ENCODE measurements around the gene FGF1. TPM values are rescaled to one million over a fixed set of nuclear protein-coding genes. Genes with fewer than 3 reads are reported as not detected.

FGF1 gene
- total and polyA plus RNA-seq, 8 donors = 0.73 to 3.5 (median 1.0) TPM; not detected in 3

- WGBS, 5 donors = 17 to 19% (median 17%) methylated on average over 13 of the region's 13 CpGs
- Histone ChIP-seq H3K36me3 (no peaks in the 10 kb centered on the region), H3K27me3 (peaks cover 0 to 11% (median 0%) of the 10 kb centered on the region in 3 donors), H3K4me3 (no peak overlapping the region), H3K27ac (peak overlapping the region in 2 of 5 donors; percentile 42 to 63), H3K4me1 (peaks cover 0 to 9% (median 7%) of the 10 kb centered on the region in 4 donors), H3K9me3 (no peaks in the 10 kb centered on the region)
- intact Hi-C loops (cut with DNase I; ENCODE audit: low total_unique reads) = loop anchor here (5.0 kb wide), 1 partner anchor 42 kb away; no protein-coding TSS in a partner anchor
- peak in 1 of 3 donors; percentile 54 for TF ChIP-seq POLR2AphosphoS5 (IDR thresholded peaks at IDR 0.05)
- TF ChIP-seq CTCF (IDR thresholded peaks at IDR 0.05) = peak in 5 of 7 experiments; percentile 89 to 98 (median 93)
- TF ChIP-seq POLR2A (IDR thresholded peaks at IDR 0.05) = no peak
- DNase-seq = peak; percentile 83 to 95
Measured at GRCh38 chr5:142655339-142656267, 30.3 kb downstream of the FGF1 start.

GRCh38 chr5:142654578-142655058 lies 31.3 kb downstream of the FGF1 start:
- H3K27ac ChIP-seq = peak overlapping the region in 2 of 5 donors; percentile 42 to 63
- WGBS, 5 donors = 62 to 75% (median 65%) methylated on average over 8 of the region's 8 CpGs
- no peak overlapping the region for H3K4me3 ChIP-seq
- DNase-seq = no peak
- H3K36me3 ChIP-seq = no peaks in the 10 kb centered on the region
- H3K27me3 ChIP-seq = peaks cover 0 to 11% (median 0%) of the 10 kb centered on the region in 3 donors
- TF ChIP-seq POLR2A (IDR thresholded peaks at IDR 0.05) (no peak), CTCF (IDR thresholded peaks at IDR 0.05) (no peak), POLR2AphosphoS5 (IDR thresholded peaks at IDR 0.05) (no peak), EP300 (IDR thresholded peaks at IDR 0.05) (no peak)
- no peaks in the 10 kb centered on the region for H3K9me3 ChIP-seq
- intact Hi-C loops (cut with DNase I; ENCODE audit: low total_unique reads) = loop anchor here (5.0 kb wide), 1 partner anchor 43 kb away; no protein-coding TSS in a partner anchor
- H3K4me1 ChIP-seq = peaks cover 0 to 9% (median 7%) of the 10 kb centered on the region in 4 donors

GRCh38 chr5:142653321-142653720 lies 32.6 kb downstream of the FGF1 start:
- 91 to 95% (median 94%) methylated on average over 7 of the region's 7 CpGs for WGBS, 5 donors
- Histone ChIP-seq H3K27me3 (peaks cover 0 to 11% (median 0%) of the 10 kb centered on the region in 3 donors), H3K27ac (no peak overlapping the region), H3K9me3 (no peaks in the 10 kb centered on the region), H3K36me3 (no peaks in the 10 kb centered on the region), H3K4me1 (peaks cover 0 to 9% (median 7%) of the 10 kb centered on the region in 4 donors), H3K4me3 (no peak overlapping the region)
- TF ChIP-seq CTCF (IDR thresholded peaks at IDR 0.05) (no peak), EP300 (IDR thresholded peaks at IDR 0.05) (no peak), POLR2A (IDR thresholded peaks at IDR 0.05) (no peak), POLR2AphosphoS5 (IDR thresholded peaks at IDR 0.05) (no peak)
- intact Hi-C loops (cut with DNase I; ENCODE audit: low total_unique reads) = no loop called here
- DNase-seq = no peak

- no peak overlapping the region for H3K4me3 ChIP-seq
- intact Hi-C loops (cut with DNase I; ENCODE audit: low total_unique reads) = no loop called here
- H3K4me1 ChIP-seq = peaks cover 0 to 9% (median 7%) of the 10 kb centered on the region in 4 donors
- no peak for DNase-seq
- H3K27ac ChIP-seq = no peak overlapping the region
- peaks cover 0 to 11% (median 0%) of the 10 kb centered on the region in 3 donors for H3K27me3 ChIP-seq
- H3K9me3 ChIP-seq = no peaks in the 10 kb centered on the region
- no peak for TF ChIP-seq CTCF (IDR thresholded peaks at IDR 0.05)
- no peak for TF ChIP-seq EP300 (IDR thresholded peaks at IDR 0.05)
- no peak for TF ChIP-seq POLR2A (IDR thresholded peaks at IDR 0.05)
- TF ChIP-seq POLR2AphosphoS5 (IDR thresholded peaks at IDR 0.05) = no peak
- no peaks in the 10 kb centered on the region for H3K36me3 ChIP-seq
- WGBS, 5 donors = 61 to 97% (median 93%) methylated on average over 5 to 10 of the region's 10 CpGs
Measured at GRCh38 chr5:142652563-142652962, 33.3 kb downstream of the FGF1 start.

All from stomach (tissue), 9 donors.